HepG2 (cell line): Measurements from ENCODE around the gene DGKD. TPM values are rescaled to one million over a fixed set of nuclear protein-coding genes. Genes with fewer than 3 reads are reported as not detected.

ENCODE experiments used
- ATAC-seq: fragments of 200-7000 bp; cut with Tn5 transposase; 3 replicates; pipeline ENCODE4 v1.9.1; 2020; ENCODE audit warnings: mild to moderate bottlenecking, moderate library complexity
- BruUV-seq: library from RNA; stranded (reverse); fragments of 400-500 nt; replicated peaks from 2 replicates; lab custom pipeline; 2021; lab: Mats Ljungman, UMichigan
- CTCF ChIA-PET: fragments of 300-600 bp; formaldehyde crosslinking; extraction: SDS; loops from one replicate; lab custom pipeline; 2021; ENCODE audit warnings: low total read pairs, inconsistent platforms, low intra/inter-chr PET ratio; lab: Yijun Ruan, JAX
- POLR2A ChIA-PET: fragments of 350-600 bp; sonication (Branson Sonifier 250); formaldehyde crosslinking; loops from one replicate; lab custom pipeline; 2020; ENCODE audit warnings: antibody characterized with exemption, inconsistent platforms; lab: Yijun Ruan, JAX
- DNase-seq: peaks from one replicate; pipeline ENCODE4 v3.0.0-alpha.2; 2015; ENCODE audit warnings: low spot score
- FAIRE-seq: peaks from 3 replicates; lab custom pipeline; 2011; peaks lifted over from hg19 to GRCh38; lab: Jason Lieb, UNC
- H2AFZ ChIP-seq: one replicate; pipeline ENCODE4 v1.6.1; 2011; ENCODE audit warnings: low read length, inconsistent platforms
- H3K27ac ChIP-seq: fragments of 300-600 bp; 3 replicates; pipeline ENCODE4 v1.8.0; 2011; ENCODE audit warnings: mixed run types, mild to moderate bottlenecking, mixed read lengths, low read length, inconsistent platforms; ENCODE audit not compliant: insufficient read depth; ENCODE audit errors: extremely low read length
- H3K27me3 ChIP-seq, 2 experiments: fragments of 200-600 bp in 1 of 2; 2 replicates in 1 of 2; 3 replicates in 1 of 2; pipeline versions ENCODE4 v1.6.0 to v1.8.0; 2011; ENCODE audit warnings: low read length in 2 of 2, mild to moderate bottlenecking in 2 of 2, moderate library complexity in 2 of 2, inconsistent platforms in 1 of 2; ENCODE audit not compliant: insufficient read depth in 2 of 2, control insufficient read depth in 1 of 2
- H3K36me3 ChIP-seq, 2 experiments: fragments of 200-600 bp in 1 of 2; replicated peaks in 1 of 2; 2 replicates in 1 of 2; 3 replicates in 1 of 2; pipeline versions ENCODE4 v1.5.1 to v1.8.0; 2011; ENCODE audit warnings: low read length in 2 of 2, inconsistent platforms in 1 of 2; ENCODE audit not compliant: insufficient read depth in 2 of 2, control insufficient read depth in 1 of 2
- H3K4me1 ChIP-seq: 2 replicates; pipeline ENCODE4 v1.5.1; 2012; ENCODE audit warnings: low read length, inconsistent platforms; ENCODE audit not compliant: insufficient read depth
- H3K4me2 ChIP-seq: 2 replicates; pipeline ENCODE4 v1.6.0; 2011; ENCODE audit warnings: low read depth, low read length, inconsistent platforms
- H3K4me3 ChIP-seq, 3 experiments: fragments of 200-600 bp in 1 of 3; sonication (generic), shearing (Covaris generic) in 1 of 3; replicated peaks in 1 of 3; 2 replicates each; pipeline ENCODE4 v1.5.1; 2011 to 2016; ENCODE audit warnings: low read length in 3 of 3, inconsistent platforms in 2 of 3, low read depth in 2 of 3, mild to moderate bottlenecking in 2 of 3, control low read depth in 1 of 3, mixed read lengths in 1 of 3; ENCODE audit not compliant: insufficient read depth in 1 of 3
- H3K79me2 ChIP-seq: one replicate; pipeline ENCODE4 v1.6.1; 2011; ENCODE audit warnings: low read length, inconsistent platforms; ENCODE audit not compliant: insufficient read depth
- H3K9ac ChIP-seq: 2 replicates; pipeline ENCODE4 v1.6.0; 2011; ENCODE audit warnings: mild to moderate bottlenecking, low read depth, low read length, inconsistent platforms; ENCODE audit not compliant: insufficient read depth
- H3K9me3 ChIP-seq: 2 replicates; pipeline ENCODE4 v1.5.1; 2012; ENCODE audit warnings: mild to moderate bottlenecking, low read length
- H4K20me1 ChIP-seq: 2 replicates; pipeline ENCODE4 v1.6.0; 2011; ENCODE audit warnings: inconsistent platforms, mild to moderate bottlenecking, low read length, moderate library complexity; ENCODE audit not compliant: insufficient read depth
- ATF7-NPFF ChIP-seq: sonication (generic); formaldehyde crosslinking; IDR thresholded peaks from 2 replicates; pipeline ENCODE4 v1.8.1; 2023; ENCODE audit warnings: mild to moderate bottlenecking, low read depth, missing genetic modification reagents, moderate library complexity
- FOXA1 ChIP-seq, 2 experiments: fragments of 450-650 bp in 1 of 2; sonication (generic) in 1 of 2; formaldehyde crosslinking in 1 of 2; IDR thresholded peaks; 2 replicates each; pipeline versions ENCODE4 v1.4.0 to v1.6.1; 2016 to 2020; ENCODE audit warnings: missing genetic modification reagents in 1 of 2
- FOXA3 ChIP-seq: IDR thresholded peaks from 2 replicates; pipeline ENCODE4 v1.6.1; 2016; ENCODE audit warnings: missing genetic modification reagents, missing compliant biosample characterization
- HMGXB4 ChIP-seq, 2 experiments: sonication (generic) in 1 of 2; formaldehyde crosslinking in 1 of 2; IDR thresholded peaks; 2 replicates each; pipeline versions ENCODE4 v1.4.0 to v1.6.1; 2018 to 2020; ENCODE audit warnings: missing genetic modification reagents in 2 of 2, borderline replicate concordance in 1 of 2, low read depth in 1 of 2, mild to moderate bottlenecking in 1 of 2, missing biosample characterization in 1 of 2
- LCORL ChIP-seq, 2 experiments: fragments of 450-650 bp in 1 of 2; sonication (generic) in 1 of 2; formaldehyde crosslinking in 1 of 2; IDR thresholded peaks; 2 replicates each; pipeline versions ENCODE4 v1.5.0 to v1.6.1; 2017 to 2020; ENCODE audit warnings: antibody characterized with exemption in 1 of 2, missing genetic modification reagents in 1 of 2
- MAFK ChIP-seq, 2 experiments: IDR thresholded peaks in 1 of 2; conservative IDR thresholded peaks in 1 of 2; 2 replicates each; pipeline ENCODE4 v1.6.1; 2011; ENCODE audit warnings: improper control_type of control experiment in 2 of 2, low read length in 2 of 2
- MBD4 ChIP-seq: IDR thresholded peaks from 2 replicates; pipeline ENCODE4 v1.6.1; 2012; ENCODE audit warnings: low read length, inconsistent platforms, borderline replicate concordance
- NR2F1 ChIP-seq, 2 experiments: fragments of 450-650 bp in 1 of 2; formaldehyde crosslinking in 1 of 2; IDR thresholded peaks; 2 replicates each; pipeline versions ENCODE4 v1.5.0 to v1.6.1; 2016 to 2020; ENCODE audit warnings: mild to moderate bottlenecking in 1 of 2, missing compliant biosample characterization in 1 of 2, missing genetic modification reagents in 1 of 2, moderate library complexity in 1 of 2
- POGZ ChIP-seq: sonication (generic); formaldehyde crosslinking; IDR thresholded peaks from 2 replicates; pipeline ENCODE4 v1.4.0; 2020; ENCODE audit warnings: mild to moderate bottlenecking, missing genetic modification reagents
- POLR2AphosphoS5 ChIP-seq: IDR thresholded peaks from 2 replicates; pipeline ENCODE4 v1.6.1; 2012; ENCODE audit warnings: low read depth, low read length
- SAP130 ChIP-seq: IDR thresholded peaks from 2 replicates; pipeline ENCODE4 v1.6.1; 2016; ENCODE audit warnings: low read depth
- ZBTB33 ChIP-seq: sonication (generic); formaldehyde crosslinking; IDR thresholded peaks from 2 replicates; pipeline ENCODE4 v1.4.0; 2020; ENCODE audit warnings: missing genetic modification reagents
- ZFX ChIP-seq: sonication (generic); formaldehyde crosslinking; IDR thresholded peaks from 2 replicates; pipeline ENCODE4 v1.4.0; 2020; ENCODE audit warnings: mild to moderate bottlenecking, low read depth, missing genetic modification reagents, moderate library complexity
- ZNF121 ChIP-seq: sonication (generic); formaldehyde crosslinking; IDR thresholded peaks from 2 replicates; pipeline ENCODE4 v1.5.0; 2020; ENCODE audit warnings: mild to moderate bottlenecking, missing genetic modification reagents
- ZNF326 ChIP-seq: sonication (generic); formaldehyde crosslinking; IDR thresholded peaks from 2 replicates; pipeline ENCODE4 v1.4.0; 2020; ENCODE audit warnings: missing genetic modification reagents, borderline replicate concordance
- ZNF460 ChIP-seq: sonication (generic); formaldehyde crosslinking; IDR thresholded peaks from 2 replicates; pipeline ENCODE4 v1.5.1; 2020; ENCODE audit warnings: missing genetic modification reagents, mild to moderate bottlenecking, borderline replicate concordance
- ZNF619 ChIP-seq: sonication (generic); formaldehyde crosslinking; IDR thresholded peaks from 2 replicates; pipeline ENCODE4 v1.4.0; 2020; ENCODE audit warnings: mild to moderate bottlenecking, missing genetic modification reagents
- WGBS: methylation state at CpG from one replicate; pipeline ENCODE4 v1.1.6; 2017; ENCODE audit warnings: low lambda C conversion rate; 5-methylcytosine and 5-hydroxymethylcytosine counted together
- in situ Hi-C: cut with HindIII; loops from 2 replicates; pipeline ENCODE4 v1.10.0; 2017; ENCODE audit warnings: low pct_unique_long_range_greater_than_20kb; ENCODE audit not compliant: extremely low pct_ligation_motif_present
- intact Hi-C: fragments of 100-400 bp; cut with micrococcal nuclease; formaldehyde crosslinking; loops from one replicate; pipeline ENCODE4 v1.10.0; 2022; ENCODE audit not compliant: unreplicated experiment
- polyA plus RNA-seq, 8 experiments: library from polyadenylated mRNA; depleted of rRNA in 3 of 8; stranded (reverse) in 7 of 8; unstranded in 1 of 8; fragments of >200 nt; fragmentation: Illumina TruSeq in 4 of 8; extraction: Trizol in 4 of 8; gene quantifications; 2 replicates each; pipeline versions ENCODE4 v1.2.1 to v1.2.3, GENCODE V29; 2011 to 2016; ENCODE audit warnings: low read depth in 4 of 8, missing spikeins in 1 of 8, mixed read lengths in 1 of 8; ENCODE audit not compliant: insufficient read depth in 1 of 8
- total RNA-seq, 5 experiments: library from RNA; depleted of rRNA; stranded (reverse); fragments of >200 nt; fragmentation: Illumina TruSeq; extraction: Trizol; gene quantifications; 2 replicates each; pipeline ENCODE4 v1.2.3, GENCODE V29; 2016; ENCODE audit warnings: low read depth in 1 of 5
- TF ChIP-seq, protein P1 (sequence below): sonication (generic); formaldehyde crosslinking; IDR thresholded peaks from 2 replicates; pipeline ENCODE4 v1.8.0; 2022; ENCODE audit warnings: missing genetic modification reagents, low read depth, mild to moderate bottlenecking, borderline replicate concordance

DGKD gene
- total and polyA plus RNA-seq, 2 of the 13 experiments (the other 11 are each of a cell fraction or from before 2014, with no cell fraction given), result 24.5 to 33.2 TPM

GRCh38 chr2:233460726-233461441 is 106.6 kb downstream of the DGKD start:
- Histone ChIP-seq H3K4me1 (peaks cover 20% of the 10 kb centered on the region), H3K9ac (no peak overlapping the region; the same call in 1 of the 2 replicates), H3K9me3 (no peaks in the 10 kb centered on the region), H4K20me1 (no peaks in the 10 kb centered on the region), H3K4me2 (no peak overlapping the region), H3K27me3 (no peaks in the 10 kb centered on the region), H3K36me3 (peaks cover 41 to 66% of the 10 kb centered on the region in 2 experiments), H3K79me2 (no peaks in the 10 kb centered on the region), H2AFZ (no peak overlapping the region), H3K27ac (peak overlapping the region; percentile 59), H3K4me3 (no peak overlapping the region)
- no TSS peak for BruUV-seq
- peak; percentile 56 for FAIRE-seq
- 65% methylated on average over 32 of the region's 32 CpGs for WGBS
- ATAC-seq, result peak; percentile 86
- peak; percentile 84 for DNase-seq
- intact Hi-C loops (no loop called here), in situ Hi-C loops (no loop called here)
- ChIA-PET POLR2A (no interaction called here), CTCF (no interaction called here)
- TF ChIP-seq ZNF326 (no peak), NR2F1 (CRISPR knock-in tag; IDR thresholded peaks at IDR 0.05) (peak in 1 of 2 experiments; percentile 28; a peak in 1 of 4 replicates), LCORL (IDR thresholded peaks at IDR 0.05) (no peak), LCORL (CRISPR knock-in tag; IDR thresholded peaks at IDR 0.05) (no peak), ZNF460 (CRISPR knock-in tag) (peak; percentile 73; the same call in 1 of the 2 replicates), MAFK (conservative IDR thresholded peaks at IDR 0.05 in 1 of 2, IDR thresholded peaks at IDR 0.05 in 1 of 2; ENCODE audit: low read length in 2 of 2) (no peak), POLR2AphosphoS5 (no peak), SAP130 (peak; percentile 31; the same call in 1 of the 2 replicates), POGZ (CRISPR knock-in tag) (peak; percentile 74), HMGXB4 (CRISPR knock-in tag; IDR thresholded peaks at IDR 0.05; ENCODE audit: borderline replicate concordance in 1 of 2, low read depth in 1 of 2) (no peak), MBD4 (no peak), ZNF121 (CRISPR knock-in tag) (peak; percentile 83), ATF7-NPFF (CRISPR knock-in tag) (0 out of 2 replicates have a peak, but pooled peaks have one; percentile 17), FOXA1 (IDR thresholded peaks at IDR 0.05) (no peak), FOXA1 (CRISPR knock-in tag; IDR thresholded peaks at IDR 0.05) (no peak), FOXA3 (CRISPR knock-in tag) (peak; percentile 61), ZNF619 (CRISPR knock-in tag) (no peak), ZBTB33 (CRISPR knock-in tag) (peak; percentile 94), ZFX (peak; percentile 17; the same call in 1 of the 2 replicates)
- TF ChIP-seq, protein P1, sequence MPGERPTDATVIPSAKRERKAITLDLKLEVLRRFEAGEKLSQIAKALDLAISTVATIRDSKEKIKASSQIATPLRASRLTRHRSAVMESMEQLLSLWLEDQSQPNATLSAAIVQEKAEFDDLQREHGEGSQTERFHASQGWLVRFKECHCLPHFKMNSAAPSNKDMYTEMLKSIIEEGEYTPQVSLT (CRISPR knock-in tag), result no peak
